ENCODE data around the gene CTNNB1.
"Not testable (repeated sequence)": the region's sequence is repeated elsewhere in the genome, so short reads cannot be mapped to it uniquely, and the experiment has no call there.

Gene CTNNB1

DNA sequence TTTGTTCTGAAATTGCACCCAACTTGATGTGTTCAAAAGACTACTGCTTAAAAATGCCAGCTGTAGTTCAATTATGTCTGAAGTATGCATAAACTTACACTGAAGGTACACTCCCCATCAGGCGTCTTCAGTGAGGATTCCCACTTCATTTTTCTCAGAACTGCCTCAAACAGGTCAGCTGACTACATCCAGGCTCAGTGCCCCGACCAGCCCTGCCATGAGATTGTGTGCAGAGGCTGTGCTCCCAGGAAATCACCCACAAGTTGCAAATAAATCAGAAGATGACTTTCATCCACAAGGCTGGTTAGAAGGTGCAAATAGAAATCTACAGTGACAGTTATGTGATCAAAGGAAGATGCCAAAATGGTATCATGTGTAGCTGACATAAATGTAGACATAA lies 51.5 kb downstream of the CTNNB1 start:
- DNase-seq (ENCODE audit: low read depth in 4 of 4, low spot score in 1 of 4) = no peak

DNA sequence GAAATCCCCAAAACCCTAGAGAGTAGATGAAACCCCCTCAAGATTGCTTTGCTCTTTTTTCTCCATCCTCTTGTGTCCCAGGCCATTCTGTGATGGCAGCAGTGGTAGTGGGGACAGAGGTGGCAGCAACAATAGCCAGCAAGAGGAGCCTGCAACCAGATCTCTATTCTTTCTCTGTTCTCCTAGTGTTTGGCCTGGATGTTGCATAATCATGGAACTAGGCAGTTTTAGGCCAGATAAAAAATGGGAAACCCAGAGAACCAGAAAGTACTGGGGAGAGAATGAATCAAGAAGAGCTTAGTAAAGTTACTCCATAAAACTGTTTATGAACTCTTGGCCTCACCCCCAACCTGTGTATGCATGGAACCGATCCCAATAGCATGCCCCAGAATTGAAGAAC lies 52.3 kb downstream of the CTNNB1 start:
- no peak for DNase-seq (ENCODE audit: low read depth in 4 of 4, low spot score in 1 of 4)

DNA sequence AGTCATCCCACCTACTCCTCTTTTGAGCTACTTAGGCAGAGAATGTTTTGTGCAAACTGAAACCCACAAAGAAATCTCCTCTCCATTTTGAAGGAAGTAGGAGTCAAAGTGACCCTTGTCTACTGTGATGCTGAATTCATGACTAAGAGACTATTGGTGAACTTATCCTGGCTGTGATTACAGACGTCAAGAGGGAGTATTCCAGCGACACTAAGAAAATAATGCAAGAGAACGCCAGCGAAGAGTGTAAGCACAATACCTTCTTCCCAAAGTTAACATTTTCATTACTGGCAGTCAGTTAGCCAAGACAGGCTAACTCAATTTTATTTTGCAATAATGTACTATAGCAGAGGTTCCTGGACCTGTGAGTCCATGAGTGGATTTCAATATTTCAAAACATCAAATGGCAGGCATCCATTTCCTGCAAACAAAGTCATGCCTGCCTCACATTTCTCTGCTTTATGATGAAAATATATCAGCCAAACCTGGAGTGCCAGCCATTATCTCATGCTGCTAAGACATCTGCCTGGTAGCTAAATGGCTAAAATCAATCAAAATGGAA lies 59.0 kb downstream of the CTNNB1 start:
- no peak for DNase-seq (ENCODE audit: low read depth in 4 of 4, low spot score in 1 of 4)

DNA sequence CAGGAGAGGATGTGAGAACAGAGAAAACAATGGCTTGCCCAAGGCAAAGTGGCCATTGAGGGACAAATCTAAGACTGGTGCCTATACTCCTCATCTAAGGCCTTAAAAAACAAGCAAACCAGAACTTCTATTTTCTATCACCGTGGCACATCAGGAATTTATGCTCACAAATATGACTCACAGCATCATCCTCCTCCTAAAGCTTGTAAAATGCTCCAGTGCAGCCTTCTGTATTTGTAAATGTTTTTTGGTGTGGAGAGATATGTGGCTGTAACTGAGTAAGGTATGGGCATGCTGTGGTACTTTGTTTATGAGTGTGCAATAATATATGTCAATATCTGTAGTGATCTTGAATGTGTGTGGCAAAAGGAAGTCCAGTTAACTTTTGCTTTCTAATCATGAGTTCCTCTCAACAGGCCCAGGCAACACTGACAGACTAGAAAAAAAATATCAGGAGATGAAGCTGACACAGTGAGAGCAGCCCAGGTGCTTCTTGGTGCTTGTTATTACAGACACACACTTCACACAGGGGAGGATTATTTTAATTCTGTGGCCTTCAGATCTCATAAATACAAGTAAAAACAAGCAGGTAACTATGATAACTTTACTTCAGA lies 60.3 kb downstream of the CTNNB1 start:
- DNase-seq (ENCODE audit: low read depth in 4 of 4, low spot score in 1 of 4) = no peak

DNA sequence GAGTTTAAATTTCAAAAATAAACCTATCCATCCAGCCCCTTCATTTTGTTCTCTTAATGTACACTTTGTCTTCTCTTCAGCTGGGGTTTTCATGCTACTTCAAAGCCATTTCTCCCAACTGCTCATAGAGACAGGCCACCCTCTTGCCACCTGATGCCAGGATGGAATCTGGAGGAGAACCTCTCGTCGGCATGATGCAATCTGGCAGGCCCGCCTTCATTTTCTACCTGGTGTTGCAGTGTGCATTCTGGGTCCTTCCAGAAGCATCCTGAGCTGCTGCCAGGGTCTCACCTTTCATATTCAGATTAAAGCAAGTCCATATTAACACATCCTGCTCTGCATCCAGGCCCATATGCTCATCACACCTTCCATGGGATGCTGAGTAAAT lies 60.8 kb downstream of the CTNNB1 start:
- no peak for DNase-seq (ENCODE audit: low read depth in 4 of 4, low spot score in 1 of 4)

DNA sequence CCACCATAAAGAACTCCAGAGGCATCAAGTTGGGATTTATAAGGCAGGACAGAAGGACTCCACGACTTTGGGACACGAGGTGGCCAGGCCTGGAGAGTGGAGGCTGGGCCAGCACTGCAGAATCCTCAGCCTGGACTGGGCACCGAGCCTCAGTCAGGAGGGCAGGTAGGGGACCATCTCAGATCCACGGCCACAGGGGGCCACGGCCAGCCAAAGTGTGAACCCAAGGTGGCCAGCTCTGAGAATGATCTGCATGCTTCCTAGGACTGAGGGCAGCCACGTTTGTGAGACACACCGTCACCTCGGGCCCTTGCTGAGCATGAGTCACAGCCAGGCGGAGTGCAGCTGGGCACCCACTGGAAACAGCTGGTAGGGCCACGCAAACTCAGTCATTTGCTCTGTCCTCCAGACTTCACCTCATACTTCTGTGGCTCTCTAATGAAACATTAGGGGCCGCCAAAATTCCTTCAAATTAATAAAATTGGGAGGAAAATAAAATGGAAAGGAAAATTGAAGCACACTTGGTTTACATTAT lies 65.8 kb downstream of the CTNNB1 start:
- no peak for DNase-seq (ENCODE audit: low read depth in 4 of 4, low spot score in 1 of 4)

DNA sequence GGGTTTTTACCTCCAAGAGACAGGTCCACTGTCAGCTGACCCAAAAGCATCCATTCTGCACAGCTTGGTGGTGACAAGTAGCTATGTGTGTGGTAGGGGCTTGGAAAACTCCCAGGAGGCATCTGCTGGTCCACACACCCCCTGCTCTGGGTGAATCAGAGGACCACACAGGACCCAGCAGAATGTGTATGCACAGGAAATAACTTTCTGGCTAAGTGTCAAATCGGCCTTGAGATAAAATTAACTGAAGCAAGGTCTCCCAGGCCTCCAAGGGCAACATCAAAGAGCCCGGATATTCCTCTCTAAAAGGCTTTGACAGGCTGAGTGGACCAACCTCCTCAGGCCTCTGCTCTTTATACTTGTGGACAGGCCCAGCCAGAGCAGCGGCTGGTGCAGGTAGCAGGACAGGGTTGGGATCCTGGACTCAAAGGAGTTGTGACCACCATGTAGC lies 66.5 kb downstream of the CTNNB1 start:
- DNase-seq (ENCODE audit: low read depth in 4 of 4, low spot score in 1 of 4) = no peak

DNA sequence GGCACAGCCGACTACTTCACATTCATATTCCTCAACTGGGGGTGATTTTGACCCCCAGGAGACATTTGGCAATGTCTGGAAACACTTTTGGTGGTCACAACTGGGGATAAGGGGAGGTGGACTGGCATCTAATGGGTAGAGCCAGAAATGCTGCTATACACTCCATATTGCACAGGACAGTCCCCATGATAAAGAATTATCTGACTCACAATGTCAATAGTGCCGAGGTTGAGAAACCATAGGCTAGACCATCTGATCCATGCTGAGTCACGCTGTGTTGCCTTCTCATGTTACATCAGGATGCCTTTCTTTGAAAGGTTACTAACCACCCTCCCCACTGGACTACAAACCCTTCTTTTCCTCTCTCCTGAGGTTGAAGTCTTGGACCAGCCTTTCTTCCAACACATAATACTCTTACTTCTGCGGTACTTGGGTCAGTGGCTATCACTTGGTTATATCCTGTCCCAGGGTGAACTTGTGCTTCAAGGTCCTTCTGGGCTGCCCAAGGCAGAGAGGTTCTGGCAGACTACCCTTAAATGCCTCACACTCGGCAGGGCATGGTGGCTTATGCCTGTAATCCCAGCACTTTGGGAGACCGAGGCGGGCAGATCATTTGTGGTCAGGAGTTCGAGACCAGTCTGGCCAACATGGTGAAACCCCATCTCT lies 68.8 kb downstream of the CTNNB1 start:
- no peak for DNase-seq (ENCODE audit: low read depth in 4 of 4, low spot score in 1 of 4)

DNA sequence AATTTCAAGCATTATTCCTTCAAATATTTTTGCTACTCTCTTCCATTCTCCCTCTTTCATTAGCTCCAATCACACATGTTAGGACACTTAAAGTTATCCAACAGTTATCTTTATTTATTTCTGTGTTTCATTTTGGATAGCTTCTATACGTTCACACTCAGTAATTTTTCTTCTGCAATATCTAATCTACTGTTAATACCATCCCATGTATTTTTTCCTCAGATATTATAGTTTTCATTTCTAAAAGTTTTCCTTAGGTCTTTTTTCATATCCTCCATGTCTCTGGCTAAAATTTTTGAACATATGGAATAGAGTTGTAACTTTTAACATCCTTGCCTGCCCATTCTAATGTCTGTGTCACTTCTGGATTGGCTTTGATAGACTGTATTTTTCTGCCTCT lies 73.4 kb downstream of the CTNNB1 start:
- no peak for DNase-seq (ENCODE audit: low read depth in 4 of 4, low spot score in 1 of 4)

DNA sequence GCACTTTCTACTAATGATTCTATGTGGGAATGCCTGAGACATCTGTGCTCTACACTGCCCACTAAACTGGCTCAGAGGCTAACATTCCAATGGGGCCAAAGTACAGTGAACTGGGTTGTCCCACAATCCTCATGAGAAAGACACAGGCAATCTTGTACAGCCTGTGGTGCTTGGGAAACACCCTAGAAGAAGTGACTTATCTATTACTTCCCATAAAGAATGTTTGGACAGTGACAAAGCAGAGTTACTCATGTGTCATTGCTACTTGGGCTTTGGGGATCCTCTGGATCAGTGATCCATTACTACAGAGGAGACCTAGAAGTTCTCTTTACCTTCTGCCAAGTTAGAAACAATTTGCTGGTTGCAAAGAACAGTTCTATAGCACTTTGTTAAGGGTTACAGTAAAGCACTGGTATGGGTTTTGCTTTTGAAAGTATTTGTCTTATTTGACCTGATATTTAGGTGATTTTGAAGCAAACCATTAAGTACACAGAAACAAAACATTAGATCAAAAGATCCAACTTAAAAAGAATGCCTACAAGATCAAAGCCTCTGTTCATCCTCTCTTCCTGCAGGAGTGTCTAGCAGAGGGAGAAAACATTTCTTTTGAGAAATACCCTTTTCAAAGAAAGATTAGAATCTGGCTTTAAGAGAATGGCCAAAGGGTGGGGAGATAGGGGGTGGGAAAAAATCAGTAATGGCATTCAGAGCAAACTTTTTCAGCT lies 75.8 kb downstream of the CTNNB1 start:
- DNase-seq (ENCODE audit: low read depth in 4 of 4, low spot score in 1 of 4) = no peak

DNA sequence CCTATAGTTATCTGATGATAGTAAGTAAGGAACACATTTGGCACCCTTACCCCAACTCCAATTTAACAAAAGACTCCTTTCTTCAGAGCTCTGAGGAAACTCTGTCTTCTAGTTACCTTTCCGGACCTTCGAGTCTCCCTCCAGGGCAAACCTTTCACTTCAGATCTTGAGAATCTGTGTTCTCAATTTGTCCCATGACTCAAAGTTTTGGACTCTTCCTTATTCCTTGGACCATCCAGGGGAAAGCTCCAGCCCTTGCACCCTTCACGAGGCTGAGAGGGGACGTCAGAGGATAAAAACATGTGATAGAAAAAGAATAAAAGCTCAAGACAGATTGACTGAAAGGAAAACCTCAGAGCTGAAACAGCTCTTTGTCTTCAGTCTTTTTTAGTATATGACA lies 76.9 kb downstream of the CTNNB1 start:
- no peak for DNase-seq (ENCODE audit: low read depth in 4 of 4, low spot score in 1 of 4)

DNA sequence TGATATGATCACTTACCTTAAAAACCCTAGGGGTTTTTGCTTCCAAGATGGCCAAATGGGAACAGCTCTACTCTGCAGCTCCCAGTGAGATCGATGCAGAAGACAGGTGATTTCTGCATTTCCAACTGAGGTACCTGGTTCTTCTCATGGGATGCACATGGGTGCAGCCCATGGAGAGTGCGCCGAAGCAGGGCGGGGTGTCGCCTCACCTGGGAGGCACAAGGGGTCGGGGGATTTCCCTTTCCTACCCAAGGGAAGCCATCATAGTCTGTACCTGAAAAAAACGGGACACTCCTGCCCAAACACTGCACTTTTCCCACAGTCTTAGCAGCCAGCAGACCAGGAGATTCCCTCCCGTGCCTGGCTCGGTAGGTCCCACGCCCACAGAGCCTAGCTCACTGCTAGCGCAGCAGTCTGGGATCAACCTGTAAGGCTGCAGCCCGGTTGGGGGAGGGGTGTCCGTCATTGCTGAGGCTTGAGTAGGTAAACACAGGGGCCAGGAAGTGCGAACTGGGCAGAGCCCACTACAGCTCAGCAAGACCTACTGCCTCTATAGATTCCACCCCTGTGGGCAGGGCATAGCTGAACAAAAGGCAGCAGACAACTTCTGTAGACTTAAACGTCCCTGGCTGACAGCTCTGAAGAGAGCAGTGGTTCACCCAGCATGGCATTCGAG lies 78.6 kb downstream of the CTNNB1 start:
- DNase-seq (ENCODE audit: low read depth in 4 of 4, low spot score in 1 of 4) = no peak

DNA sequence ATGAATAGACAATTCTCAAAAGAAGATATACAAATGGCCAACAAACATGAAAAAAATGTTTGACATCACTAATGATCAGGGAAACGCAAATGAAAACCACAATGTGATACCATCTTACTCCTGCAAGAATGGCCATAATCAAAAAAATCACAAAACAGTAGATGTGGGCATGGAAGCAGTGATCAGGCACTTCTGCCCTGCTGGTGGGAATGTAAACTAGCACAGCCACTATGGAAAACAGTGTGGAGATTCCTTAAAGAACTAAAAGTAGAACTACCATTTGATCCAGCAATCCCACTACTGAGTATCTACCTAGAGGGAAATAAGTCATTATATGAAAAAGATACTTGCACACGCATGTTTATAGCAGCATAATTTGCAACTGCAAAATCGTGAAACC lies 85.6 kb downstream of the CTNNB1 start:
- not testable (repeated sequence) for DNase-seq (ENCODE audit: low read depth in 4 of 4, low spot score in 1 of 4)

DNA sequence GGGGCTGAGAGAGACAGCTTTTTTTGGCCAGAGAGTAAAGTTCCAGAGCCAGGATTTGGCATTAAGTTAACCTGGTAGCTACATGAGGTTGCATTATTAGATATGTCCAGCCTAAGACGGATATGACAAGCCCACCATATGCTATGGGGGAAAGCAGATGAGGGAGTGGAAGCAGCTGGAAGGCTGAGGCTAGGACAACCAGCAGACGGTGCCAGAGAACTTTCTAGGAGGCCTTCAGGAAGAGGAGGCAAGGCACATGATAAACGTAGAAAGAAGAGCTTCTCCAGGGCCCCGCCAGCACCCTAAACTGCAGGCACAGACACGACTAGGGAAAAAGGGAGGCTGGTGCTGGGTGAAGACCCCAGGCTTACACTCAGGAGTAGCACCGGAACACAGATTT lies 87.0 kb downstream of the CTNNB1 start:
- no peak for DNase-seq (ENCODE audit: low read depth in 4 of 4, low spot score in 1 of 4)

DNA sequence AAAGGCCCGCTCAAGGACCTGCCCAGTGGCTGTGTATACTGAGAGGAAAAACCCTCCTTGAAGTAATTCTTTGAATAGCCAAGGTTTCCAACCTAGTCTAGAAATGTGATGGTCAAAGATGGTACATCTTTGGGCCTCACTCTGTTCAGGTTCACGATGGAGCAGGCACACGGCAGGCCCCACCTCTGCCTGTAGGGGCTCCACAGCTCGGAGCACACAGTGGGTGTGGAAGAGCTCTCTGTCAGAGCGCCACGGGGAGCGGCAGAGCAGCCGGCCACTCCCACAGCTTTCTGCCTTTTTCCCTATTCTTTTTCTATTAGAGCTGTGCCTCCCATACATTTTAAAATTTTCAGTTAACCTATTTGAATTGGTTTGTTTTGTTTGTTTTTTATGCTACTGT lies 89.5 kb downstream of the CTNNB1 start:
- DNase-seq (ENCODE audit: low read depth in 4 of 4, low spot score in 1 of 4) = no peak

All from stimulated activated CD4-positive, alpha-beta T cell treated with anti-CD3 and anti-CD28 coated beads, Interleukin-1b, Interleukin-23, amount 100 ng/mL, for 24 hours (primary cell).